Stimulated activated CD8-positive, alpha-beta memory T cell treated with anti-CD3 and anti-CD28 coated beads, Interleukin-12 subunit alpha, Interleukin-12 subunit beta, amount 100 ng/mL, for 24 hours (primary cell): Measurements from ENCODE around the gene ARHGAP25.

Experiments used
- DNase-seq: peaks from one replicate; pipeline ENCODE4 v3.0.0-alpha.2; 2020; ENCODE audit errors: extremely low read depth

Gene ARHGAP25

DNA sequence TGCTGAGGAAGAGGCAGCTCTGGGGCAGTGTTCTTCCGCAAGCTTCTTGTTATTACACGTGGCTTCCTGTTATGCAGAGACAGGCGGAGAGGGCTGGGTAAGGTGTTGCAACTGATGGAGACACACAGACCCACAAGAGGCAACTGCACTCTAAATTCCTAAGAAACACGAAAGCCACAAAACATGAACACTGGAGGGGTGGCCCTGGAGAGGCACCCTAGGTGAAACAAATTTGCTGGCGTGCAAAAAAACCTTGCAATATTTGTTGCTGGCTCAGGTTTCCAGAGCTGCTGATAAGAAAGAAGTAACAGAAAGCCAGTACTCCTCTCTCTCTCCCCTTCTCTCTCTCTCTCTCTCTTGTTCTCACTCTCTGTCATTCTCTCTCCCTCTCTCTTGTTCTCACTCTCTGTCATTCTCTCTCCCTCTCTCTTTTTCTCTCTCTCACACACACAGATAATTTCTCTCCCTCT is 31.8 kb downstream of the ARHGAP25 start:
- no peak for DNase-seq

DNA sequence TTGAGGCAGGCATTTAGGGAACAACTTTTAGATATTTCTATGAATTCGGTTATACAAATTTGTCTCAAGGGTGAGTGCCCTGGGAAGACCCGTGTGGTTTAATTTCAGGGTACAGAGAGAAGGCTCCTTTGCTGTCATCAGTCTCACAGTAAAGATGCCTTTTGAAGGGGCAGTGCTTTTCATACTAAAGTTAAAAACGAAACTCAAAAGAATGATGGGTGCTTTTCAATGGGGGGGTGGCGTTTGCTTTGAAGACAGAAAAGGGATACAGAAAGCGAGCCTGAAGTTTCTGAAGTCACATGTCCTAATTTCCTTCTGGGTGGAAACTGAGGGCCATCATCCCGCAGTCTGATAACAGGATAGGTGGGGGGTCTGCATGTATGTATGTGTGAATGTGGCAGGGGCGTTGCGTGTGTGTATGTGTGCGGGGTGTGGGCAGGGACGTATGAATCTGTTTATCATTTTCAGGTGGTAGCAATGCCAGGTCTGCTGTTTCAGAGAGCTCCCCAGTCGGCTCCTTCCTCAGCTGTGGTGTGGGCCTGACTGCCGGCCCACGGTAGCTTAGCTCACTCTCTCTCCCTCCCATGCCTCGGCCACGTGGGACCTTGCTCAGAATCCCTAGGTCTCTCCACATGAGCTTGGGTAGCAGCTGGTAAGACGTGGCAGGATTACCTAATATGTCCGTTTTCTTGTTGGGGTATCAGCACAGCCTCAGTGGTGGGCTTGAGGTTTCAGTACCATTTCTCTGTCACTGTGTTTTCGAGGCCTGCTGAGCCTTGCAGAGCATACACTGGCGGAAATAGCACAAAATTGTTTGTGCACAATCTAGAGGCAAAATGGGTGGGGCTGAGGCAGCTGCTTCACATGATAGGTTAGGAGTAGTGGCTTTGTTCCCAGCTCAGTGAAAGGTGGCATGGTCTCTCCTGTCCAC is 32.7 kb downstream of the ARHGAP25 start:
- DNase-seq: no peak

DNA sequence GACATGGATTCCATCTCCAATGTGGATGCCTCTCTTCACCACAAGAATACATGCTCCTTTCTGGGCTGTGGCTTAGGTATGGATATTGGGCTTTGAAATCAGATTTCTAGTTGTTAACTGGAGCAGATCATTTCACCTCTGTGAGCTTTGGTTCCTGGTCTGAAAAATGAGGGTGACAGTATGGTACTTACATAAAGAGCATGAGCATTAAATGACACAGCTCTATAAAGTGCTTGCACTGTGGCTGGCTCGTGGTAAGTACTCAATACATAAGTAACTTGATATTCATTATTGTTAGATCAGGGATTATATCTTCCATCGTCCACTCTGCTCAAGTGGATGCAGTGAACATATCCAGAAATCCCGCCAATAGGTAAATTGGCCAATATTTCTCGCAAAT is 33.4 kb downstream of the ARHGAP25 start:
- DNase-seq: no peak

DNA sequence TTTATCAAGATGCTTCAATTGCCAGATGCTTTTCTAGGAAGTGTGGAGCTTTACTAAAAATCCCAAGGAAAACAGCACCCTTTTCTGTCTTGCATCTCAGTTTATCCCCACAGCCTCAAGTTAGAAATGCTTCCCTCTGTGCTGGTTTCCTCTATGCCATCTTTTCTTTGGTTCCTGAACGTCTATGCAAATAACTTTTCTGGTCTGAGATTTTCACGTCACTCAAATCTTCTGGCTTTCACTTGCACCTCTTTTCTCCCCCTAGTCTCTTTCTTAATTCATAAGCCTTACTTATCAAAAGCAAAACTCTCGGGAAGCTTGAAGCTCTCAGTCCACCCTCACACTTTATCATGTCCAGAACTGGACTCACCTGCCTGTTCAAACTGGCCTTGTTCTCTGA is 33.9 kb downstream of the ARHGAP25 start:
- DNase-seq: no peak

DNA sequence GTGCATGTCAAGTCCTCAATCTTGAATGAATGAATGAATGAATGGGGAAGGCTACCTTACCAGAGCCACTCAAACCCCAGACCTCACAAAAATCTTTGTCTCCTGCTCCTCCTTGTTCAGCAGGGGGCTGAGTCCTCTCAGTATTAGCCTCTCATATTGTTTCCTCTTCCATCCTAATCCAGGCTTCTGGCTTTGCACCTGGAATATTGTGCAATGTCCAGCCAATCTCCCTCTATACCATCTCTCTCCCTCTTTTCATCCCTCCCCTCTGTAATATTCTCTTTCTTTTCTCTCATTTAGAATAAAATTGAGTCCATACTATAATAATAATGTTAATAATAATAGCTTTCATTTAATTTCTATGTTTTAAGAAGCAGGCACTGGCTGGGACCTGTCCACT is 34.3 kb downstream of the ARHGAP25 start:
- DNase-seq: no peak

DNA sequence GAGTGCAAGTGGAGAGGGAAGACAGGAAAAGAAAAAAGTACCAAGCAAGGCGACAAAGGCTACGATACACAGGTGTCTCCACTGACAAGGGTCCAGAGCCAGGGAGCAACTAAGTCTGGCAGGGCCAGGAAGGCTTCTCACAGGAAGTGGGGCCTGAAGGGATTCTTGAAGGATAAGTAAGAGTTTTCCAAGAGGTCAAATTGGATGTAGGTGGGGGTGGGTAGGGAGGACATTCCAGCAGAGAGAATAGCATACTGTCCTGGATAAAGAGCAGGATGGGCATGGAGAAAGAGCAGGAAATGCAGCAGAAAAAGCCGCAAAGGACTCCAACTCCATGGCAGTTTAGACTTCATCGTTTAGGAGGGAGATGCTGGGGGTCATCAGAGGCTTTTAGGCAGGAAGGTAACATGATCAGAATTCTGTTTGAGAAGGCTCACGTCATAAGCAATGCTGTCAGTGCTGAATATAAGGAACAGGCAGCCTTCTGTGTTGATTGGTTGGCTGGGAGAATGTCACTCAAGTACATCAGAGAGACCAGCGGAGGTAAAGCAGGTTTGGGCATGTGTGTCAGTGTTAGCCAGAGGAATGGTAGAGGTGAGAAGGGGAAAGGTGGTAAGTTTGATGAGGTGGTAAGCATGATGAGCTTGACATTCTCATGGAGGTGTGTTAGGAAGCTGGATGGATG is 35.1 kb downstream of the ARHGAP25 start:
- no peak for DNase-seq

DNA sequence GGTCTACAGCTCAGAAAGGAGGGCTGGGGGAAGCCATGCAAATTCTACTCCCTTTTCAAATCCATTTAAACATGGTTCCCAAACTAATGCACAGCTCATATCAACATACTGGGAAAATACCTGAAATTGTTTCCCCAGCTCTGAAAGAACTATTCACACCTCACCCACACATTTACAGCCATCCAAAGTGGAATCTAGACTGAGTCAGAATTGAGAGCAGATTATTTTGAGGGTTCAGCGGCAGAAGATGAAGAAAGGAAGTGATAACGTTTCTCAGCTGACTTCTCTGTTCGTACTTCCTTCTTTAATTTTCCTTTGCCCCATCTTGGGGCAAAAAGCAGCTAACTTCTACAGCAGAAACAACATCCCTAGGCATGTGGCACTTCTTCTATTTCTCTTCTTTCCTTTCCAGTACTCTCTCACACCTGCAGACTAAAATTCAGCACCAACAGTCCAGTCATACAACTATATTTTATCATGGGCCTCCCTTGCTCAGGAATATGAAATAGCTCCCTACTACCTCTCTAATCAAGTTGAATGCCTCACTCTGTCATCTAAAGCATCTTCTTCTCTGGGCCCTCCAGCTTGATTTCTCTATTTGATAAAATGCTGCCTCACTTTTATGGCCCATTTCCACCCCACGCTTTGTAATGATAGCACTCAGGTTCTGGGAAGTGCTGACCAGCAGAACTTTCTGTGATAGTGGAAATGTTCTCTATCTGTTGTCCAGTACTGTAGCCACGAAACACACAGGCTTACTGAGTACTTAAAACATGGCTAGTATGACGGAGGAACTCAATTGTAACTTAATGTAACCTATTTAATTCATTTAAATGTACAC is 35.9 kb downstream of the ARHGAP25 start:
- DNase-seq: no peak

DNA sequence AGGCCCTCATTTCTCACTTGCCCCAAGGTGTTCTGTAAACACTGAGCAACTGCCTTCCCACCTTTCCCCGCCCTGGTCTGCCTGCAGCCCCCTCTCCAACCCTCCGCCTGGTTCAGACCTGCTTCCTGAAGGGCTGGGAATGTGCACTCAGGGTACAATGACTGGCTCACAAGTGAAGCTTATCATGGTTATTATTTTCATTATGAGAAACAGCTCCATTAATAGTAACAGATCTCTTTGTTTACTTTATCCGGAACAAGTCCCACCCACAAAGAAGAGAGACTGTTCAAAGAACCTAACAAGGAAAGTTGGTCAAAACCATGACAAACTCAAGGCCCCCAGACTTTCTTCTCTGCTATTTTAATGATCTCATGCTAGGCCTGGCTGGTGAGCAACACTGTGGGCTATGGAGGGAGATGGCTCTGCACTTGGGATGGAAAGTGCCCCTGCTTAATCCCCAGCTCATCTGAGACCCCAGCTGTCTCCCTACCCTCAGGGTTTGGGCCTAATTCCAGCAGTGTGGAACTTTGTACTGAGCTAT is 36.7 kb downstream of the ARHGAP25 start:
- DNase-seq: no peak

DNA sequence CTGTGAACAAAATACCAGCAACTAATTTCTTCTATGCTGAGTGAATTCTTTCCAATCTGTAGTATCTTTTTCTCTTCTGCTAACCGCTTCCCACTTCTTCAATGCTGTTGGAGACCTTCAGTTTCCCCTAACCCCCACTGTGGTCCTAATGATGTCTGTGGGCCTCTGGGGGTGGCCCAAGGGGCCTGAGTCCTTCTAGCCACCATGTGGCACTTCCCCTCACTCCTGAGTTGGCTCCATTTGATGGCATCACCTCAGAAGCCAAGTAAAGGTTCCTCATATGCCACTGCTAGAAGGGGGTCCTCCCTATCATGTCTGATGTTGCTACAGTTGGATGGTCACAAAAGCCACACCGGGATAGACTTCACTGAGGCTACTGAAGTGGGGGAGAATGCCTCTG is 37.5 kb downstream of the ARHGAP25 start:
- DNase-seq: no peak

DNA sequence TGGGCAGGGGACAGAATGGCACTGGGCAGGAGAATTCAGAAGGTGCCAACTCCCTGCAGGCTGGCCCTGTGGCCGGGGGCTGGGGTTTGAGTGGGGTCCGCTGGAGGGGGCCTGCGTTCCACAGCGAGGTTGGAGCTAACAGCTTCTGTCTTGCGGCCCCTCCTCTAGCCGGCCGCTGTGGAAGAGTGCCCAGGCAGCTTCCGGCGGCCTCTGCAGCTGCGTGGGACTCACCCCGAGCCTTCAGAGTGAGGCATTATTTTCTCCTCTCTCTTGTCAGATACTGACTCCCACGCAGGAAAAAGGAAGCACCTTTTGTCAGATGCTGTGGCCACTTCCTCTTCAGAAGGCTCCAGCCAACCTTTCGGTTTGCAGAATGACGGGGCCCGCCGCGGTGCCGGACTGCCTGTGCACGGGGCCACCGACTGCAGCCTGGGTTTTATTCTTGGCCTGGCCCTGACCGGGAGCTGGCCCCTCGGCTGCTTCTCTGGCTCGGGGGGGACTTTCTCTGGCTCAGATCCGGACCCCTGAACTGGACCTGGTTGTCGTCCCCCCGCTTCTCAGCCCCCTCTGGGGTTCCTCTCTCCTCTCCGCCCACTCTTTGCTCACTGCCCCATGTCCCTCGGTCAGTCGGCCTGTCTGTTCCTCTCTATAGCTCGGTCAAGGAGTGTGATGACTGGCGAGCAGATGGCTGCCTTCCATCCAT is 40.1 kb downstream of the ARHGAP25 start:
- no peak for DNase-seq

DNA sequence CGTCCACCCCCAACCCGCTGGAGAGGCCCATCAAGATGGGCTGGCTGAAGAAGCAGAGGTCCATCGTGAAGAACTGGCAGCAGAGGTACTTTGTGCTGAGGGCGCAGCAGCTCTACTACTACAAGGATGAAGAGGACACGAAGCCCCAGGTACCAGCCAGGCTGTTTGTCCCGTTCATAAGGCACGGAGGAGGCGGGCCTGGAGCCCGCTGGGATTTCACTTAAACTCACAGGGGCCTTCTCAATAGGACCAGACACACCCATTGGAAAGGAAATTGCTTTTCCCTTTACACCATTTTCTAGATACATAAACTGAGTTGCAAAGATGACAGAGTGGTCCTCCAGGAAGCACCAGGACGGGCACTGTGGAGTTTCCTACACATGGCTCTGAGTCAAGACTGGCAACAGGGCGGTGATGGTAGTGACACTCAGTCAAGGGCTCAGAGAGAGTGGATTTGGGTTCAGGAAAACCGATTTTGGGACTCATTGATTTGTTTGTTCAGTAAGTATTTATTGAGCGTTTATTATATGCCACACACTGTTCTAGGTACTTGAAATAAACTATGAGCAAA is 40.7 kb downstream of the ARHGAP25 start:
- no peak for DNase-seq

DNA sequence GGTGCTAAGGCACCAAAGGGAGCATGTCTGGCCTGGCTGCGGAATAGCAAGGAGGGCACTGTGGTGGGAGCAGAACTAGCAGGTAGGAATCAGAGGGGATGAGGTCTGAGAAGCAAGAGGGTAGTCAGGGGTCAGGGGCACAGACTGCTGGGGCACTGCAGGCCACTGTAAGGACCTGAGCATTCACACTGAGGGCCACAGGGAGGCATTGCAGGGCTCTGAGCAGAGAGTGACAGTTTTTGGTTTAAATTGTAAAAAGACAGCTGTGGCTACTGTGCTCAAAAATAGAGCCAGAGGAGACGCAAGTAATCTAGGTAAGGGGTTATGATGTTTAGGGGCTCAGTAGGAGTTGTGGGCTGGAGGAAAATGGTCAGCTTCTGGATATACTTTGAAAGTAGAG is 41.5 kb downstream of the ARHGAP25 start:
- no peak for DNase-seq

DNA sequence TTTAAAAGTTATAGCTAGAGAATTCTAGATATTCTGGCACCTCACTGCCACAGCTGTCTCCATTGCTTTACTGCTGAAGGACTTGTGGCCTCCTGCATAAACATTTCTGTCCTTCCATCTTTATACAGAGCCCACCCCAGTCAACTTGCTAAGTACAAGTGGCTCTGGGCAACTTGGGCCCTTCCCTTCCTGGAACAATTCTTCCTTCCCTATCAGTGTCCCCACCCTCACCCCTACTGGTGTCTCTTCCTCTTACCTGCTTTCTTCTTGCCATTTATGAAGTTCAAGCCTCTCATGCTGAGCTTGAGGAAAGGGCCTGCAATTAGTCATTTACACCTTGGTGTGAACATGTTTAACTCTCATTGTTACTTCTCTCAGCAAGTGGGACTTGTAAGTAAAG is 45.0 kb downstream of the ARHGAP25 start:
- no peak for DNase-seq

DNA sequence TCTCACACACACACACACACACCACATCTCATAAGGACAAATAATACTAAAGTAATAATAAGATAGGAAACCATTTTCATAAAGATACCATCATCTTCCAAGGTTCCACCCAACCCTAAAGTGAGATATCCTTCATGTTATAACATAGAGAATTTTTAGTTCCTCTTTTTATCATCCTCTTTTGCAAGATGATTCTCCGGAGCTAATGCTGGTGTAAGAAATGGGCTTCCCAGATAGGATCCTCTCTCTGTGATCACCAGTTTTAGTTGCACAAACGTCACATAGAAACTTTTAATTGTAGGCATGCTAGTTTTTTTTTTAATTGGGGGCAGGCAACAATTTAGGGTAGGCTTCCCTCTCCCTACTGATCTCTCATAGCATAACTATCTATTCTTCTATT is 49.6 kb downstream of the ARHGAP25 start:
- DNase-seq: no peak

DNA sequence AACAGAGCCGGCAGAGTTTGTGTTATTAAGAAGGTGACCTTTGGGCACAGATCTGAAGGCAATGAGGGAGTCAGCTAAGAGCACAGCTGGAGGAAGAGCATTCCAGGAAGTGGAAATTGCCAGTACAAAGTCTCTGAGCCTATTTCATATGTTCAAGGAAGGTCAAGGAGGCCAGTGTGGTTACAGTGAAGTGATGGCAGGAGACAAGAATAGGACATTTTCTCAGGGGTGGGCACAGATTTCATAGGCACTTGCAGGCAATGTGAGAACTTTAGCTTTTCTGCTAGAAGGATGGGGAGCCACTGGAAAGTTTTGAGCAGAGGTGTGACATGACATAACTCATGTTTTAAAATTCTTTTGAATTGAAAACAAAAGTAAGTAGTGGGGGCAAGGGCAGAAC is 50.3 kb downstream of the ARHGAP25 start:
- no peak for DNase-seq

DNA sequence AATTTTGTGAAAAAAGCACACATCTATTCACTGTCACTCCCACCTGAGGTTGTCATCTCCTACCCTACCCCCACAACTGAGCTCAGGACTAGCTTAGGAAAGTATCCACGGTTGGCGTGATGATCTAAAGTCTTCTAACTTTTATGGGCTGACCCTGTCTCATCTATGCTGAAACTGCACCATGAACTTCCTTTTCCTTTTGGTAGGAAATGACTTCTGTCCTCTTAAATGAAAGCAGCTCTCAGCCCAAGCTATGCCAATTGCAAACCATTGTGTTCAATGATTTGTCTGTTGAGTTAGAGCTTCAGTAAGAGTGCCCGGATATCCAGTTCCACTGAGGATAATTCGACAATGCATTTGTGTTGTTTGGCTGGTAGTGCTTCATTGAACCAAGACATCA is 52.7 kb downstream of the ARHGAP25 start:
- no peak for DNase-seq

DNA sequence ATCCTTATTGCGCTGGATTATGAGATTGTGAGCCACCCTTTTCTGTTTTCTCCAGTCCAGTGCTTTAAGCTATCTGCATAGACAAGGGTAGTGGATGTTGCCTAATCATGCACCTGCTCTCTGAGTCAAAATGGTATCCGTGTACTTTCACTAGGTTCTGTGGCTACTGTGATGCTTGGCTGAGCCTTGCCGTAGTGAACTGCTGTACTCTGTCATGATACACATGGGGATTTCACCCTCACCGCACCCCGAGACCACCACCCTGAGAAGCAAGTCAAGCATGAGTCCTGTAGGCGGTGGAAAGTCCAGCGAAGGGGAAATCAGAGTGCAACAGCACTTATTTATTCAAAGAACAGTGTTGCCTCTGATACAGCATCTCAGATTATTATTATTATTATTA is 55.0 kb downstream of the ARHGAP25 start:
- no peak for DNase-seq

DNA sequence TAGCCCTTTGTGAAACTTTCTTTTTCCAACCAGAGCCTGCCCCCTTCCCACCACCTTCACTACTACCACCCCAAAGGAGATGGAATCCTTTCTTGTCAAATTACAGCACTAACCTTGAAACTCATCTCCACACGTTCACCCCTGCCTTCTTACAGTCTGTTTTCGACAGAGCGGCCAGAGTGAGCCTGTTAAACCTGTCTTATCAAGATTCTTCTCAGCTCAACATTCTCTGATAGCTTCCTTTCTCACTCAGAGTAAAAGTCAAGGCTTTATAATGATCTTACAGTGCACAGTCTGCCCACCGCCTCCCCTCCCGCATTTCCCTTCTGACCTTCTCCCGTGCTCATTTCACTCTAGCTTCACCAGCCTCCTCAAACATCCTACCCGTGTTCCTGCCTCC is 56.0 kb downstream of the ARHGAP25 start:
- no peak for DNase-seq

DNA sequence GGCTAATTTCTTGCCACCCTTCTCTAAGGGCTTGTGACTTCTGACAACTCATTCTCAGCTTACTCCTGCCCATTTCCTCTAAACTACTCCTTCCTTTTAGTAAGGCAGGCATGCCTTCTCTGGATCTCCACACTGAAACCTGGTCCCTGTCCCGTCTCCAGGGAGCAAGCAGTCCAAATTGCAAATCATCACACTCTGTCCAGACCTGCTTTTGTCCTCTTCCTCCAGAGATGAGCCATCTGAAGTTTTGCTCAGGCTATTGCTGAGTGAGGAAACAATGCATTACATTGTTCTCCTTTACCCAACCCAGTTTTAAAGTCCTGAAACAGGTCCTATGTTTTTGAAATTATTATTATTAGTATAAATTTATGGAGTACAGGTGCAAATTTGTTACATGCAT is 57.3 kb downstream of the ARHGAP25 start:
- DNase-seq: no peak

DNA sequence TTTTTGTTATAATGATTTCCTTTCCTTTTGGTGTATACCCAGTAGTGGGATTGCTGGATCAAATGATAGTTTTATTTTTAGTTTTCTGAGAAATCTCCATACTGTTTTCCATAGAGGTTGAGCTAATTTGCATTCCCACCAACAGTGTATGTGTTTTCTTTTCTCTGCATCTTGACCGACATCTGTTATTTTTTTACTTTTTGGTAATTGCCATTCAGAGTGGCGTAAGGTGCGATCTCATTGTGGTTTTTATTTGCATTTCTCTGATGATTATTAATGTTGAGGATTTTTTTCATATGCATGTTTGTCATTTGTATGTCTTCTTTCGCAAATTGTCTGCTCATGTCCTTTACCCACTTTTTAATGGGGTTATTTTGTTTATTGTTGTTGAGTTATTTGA is 58.1 kb downstream of the ARHGAP25 start:
- DNase-seq: no peak

DNA sequence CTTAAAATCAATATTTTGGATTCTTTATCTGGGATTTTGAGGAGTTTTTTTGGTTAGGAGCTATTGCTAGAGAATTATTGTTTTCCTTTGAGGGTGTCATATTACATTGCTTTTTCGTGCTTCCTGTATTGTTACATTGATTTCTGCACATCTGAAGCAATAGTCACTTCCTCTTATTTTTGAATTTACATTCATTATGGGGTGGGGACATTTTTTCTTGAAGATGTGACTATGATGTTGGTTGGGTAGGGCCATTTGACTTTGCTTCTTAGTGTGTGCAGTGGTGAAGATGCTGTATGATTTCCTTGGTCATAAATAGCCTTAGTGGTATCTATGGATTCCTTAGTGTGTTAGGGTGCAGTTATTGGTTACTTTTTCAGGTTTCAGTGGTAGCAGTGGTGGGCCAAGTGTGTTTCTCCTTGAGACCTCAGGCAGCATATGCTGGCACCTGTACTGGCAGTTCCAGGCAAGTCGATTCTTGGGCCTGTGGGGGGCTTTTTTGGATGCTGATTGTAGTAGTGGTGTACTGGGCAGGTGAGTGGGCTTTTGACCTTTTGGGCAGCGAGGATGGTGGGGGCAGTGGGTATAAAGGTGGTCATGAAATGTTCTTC is 61.8 kb downstream of the ARHGAP25 start:
- DNase-seq: no peak
